Motor neuron (in vitro differentiated cells): ENCODE data around the gene RALGPS1. TPM values are rescaled to one million over a fixed set of nuclear protein-coding genes. Genes with fewer than 3 reads are reported as not detected.

Source experiments
- ATAC-seq, 8 experiments: fragments of 200-7000 bp; cut with Tn5 transposase; replicated peaks in 6 of 8; 2 replicates each; pipeline ENCODE4 v1.8.0; 2021; ENCODE audit warnings: mild to moderate bottlenecking in 8 of 8, moderate library complexity in 8 of 8
- H3K27ac ChIP-seq, 2 donors: fragments of 250-450 bp; sonication (Bioruptor Pico); 2 replicates each; pipeline ENCODE4 v1.9.0; 2021; ENCODE audit warnings: antibody characterized with exemption in 2 of 2, mild to moderate bottlenecking in 2 of 2, moderate library complexity in 1 of 2
- H3K4me1 ChIP-seq, 2 donors: fragments of 250-450 bp; sonication (Bioruptor Pico); replicated peaks in 1 of 2; 2 replicates each; pipeline ENCODE4 v1.6.1; 2021; ENCODE audit warnings: antibody characterized with exemption in 2 of 2, mild to moderate bottlenecking in 2 of 2, moderate library complexity in 1 of 2
- H3K4me3 ChIP-seq, 5 donors: fragments of 250-450 bp; sonication (Bioruptor Pico); 2 replicates each; pipeline ENCODE4 v1.9.0; 2021; ENCODE audit warnings: antibody characterized with exemption in 5 of 5, mild to moderate bottlenecking in 5 of 5, moderate library complexity in 4 of 5
- WGBS, 10 experiments: fragments of 450-650 bp; shearing (Covaris generic); methylation state at CpG; one replicate each; pipeline ENCODE4 v1.0.0; 2022; 5-methylcytosine and 5-hydroxymethylcytosine counted together
- in situ Hi-C, 9 experiments: fragments of 400-800 bp; cut with MboI; loops; one replicate each; pipeline ENCODE4 v1.15.0; 2021; ENCODE audit warnings: low sequenced_read_pairs in 9 of 9, low pct_unique_long_range_greater_than_20kb in 2 of 9; ENCODE audit not compliant: unreplicated experiment in 9 of 9
- total RNA-seq, 8 experiments: library from RNA; unstranded; fragments of 300-600 nt; gene quantifications; 2 replicates each; pipeline versions ENCODE4 v1.2.3 to v1.2.4, GENCODE V29; 2022

The RALGPS1 gene
- total RNA-seq, 8 experiments from 2014 or later = 4.3 to 29.6 (median 17.3) TPM

DNA sequence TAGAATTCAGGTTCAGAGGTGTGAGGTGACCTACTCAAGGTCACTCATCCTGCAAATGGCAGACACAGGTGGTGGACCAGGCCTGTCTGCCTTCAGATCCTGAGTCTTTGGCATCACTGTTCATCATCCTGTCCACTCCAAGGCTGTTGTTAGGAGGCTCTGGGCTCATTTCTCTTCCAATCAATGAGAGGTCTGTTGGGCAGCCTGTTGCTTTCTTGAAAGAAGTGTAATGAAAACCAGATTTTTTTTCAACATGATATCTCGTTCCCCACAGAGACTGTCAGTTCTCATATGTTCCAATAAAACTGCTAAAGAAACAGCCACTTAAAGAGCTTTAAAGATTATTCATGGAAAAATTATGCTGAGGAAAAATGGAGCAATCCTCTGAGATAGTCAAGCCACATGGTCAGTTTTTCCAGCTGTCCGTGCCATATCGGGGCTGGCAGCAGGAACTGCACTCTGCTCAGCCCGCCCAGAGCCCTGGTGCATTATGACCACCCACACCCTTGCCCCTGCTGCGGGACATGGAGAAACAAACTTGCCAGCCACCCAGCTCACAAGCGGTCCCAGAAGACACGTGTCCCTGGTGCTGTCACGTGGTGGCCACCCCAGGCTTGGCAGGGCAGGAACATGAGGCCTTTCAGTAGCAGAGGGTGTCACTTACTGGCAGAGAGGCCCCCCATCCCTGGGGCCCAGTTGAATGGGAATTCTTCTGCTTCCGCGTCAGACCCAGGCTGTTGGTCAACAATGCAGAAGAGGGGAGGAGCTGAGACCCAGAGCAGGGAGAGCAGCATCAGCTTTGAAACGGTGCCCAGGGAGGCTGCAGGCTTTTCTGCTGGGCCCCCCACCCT lies 271.6 kb downstream of the RALGPS1 start:
- 9 to 88% (median 50%) methylated on average over 1 to 9 of the region's 11 CpGs; no CpG with 5 or more reads in 3 of the 10 experiments for WGBS, 10 experiments
- Histone ChIP-seq H3K4me3 (no peak overlapping the region), H3K27ac (no peak overlapping the region), H3K4me1 (peaks cover 2 to 8% of the 10 kb centered on the region in 2 donors)
- ATAC-seq = peak; percentile 74 to 94 (median 84)
- in situ Hi-C loops = loop anchor here in 2 of 9 experiments (25.0 kb wide), 2 partner anchors 224 to 249 kb away; no protein-coding TSS in a partner anchor

DNA sequence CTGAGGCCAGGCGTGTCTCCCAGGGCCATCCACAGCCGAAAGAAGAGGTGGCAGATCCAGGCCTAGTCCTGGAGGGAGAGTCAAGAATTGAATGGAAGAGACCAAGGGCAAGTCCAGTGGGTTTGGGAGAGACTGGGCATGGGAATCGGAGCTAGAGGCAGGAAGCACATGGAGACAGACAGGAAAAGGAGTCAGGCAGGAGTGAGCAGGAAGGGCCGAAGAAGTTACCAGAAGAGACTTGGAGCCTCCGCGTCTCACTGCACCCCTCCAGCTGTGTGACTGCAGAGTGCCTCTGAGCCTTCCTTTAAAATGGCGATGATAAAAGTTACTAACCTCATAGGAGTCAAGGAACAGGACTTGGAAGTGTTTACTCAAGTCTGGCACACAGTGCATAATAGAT lies 272.2 kb downstream of the RALGPS1 start:
- H3K4me1 ChIP-seq = peaks cover 2 to 8% of the 10 kb centered on the region in 2 donors
- H3K27ac ChIP-seq = no peak overlapping the region
- no peak overlapping the region for H3K4me3 ChIP-seq
- in situ Hi-C loops = loop anchor here in 2 of 9 experiments (25.0 kb wide), 2 partner anchors 225 to 250 kb away; no protein-coding TSS in a partner anchor
- WGBS, 10 experiments = 31 to 100% (median 86%) methylated on average over 1 to 7 of the region's 7 CpGs; no CpG with 5 or more reads in 3 of the 10 experiments
- no peak for ATAC-seq

DNA sequence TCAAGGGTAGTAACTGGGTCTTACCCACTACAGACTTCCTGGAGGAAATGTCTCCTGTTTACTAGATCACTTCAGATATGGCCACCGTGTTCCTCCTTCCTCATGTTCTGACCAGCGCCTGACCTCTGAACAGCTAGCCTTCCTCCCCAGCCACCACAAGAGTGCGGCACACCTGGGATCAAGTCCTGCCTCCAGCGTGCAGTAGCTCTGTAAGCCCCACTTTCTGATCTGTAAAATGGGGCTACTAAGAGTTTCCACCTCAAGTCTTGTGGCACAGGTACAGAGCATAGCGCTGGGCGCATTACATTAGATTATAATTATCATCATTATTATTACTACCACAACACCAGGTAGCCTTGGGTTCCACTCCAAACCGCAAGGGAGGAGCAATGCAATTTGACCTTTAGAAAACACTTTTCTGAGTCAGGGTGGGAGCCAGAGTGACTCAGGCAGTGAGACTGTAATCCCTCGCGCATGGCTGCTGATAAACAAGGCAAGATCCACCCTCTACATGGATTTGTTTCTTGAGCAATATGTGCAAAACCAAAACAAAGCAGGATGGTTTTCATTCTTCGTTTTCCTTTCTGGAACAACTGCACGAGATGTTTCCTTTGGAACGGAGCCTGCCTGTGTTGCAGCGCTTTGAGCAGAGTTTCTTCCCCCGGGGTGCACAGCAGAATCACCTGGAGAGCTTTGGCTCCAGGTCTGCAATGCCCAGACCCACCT lies 272.8 kb downstream of the RALGPS1 start:
- Histone ChIP-seq H3K27ac (no peak overlapping the region), H3K4me1 (peaks cover 2 to 8% of the 10 kb centered on the region in 2 donors), H3K4me3 (no peak overlapping the region)
- ATAC-seq = peak in 7 of 8 experiments; percentile 38 to 77 (median 57)
- in situ Hi-C loops = loop anchor here in 2 of 9 experiments (25.0 kb wide), 2 partner anchors 225 to 250 kb away; no protein-coding TSS in a partner anchor
- 2 to 100% (median 88%) methylated on average over 1 to 13 of the region's 14 CpGs for WGBS, 10 experiments

DNA sequence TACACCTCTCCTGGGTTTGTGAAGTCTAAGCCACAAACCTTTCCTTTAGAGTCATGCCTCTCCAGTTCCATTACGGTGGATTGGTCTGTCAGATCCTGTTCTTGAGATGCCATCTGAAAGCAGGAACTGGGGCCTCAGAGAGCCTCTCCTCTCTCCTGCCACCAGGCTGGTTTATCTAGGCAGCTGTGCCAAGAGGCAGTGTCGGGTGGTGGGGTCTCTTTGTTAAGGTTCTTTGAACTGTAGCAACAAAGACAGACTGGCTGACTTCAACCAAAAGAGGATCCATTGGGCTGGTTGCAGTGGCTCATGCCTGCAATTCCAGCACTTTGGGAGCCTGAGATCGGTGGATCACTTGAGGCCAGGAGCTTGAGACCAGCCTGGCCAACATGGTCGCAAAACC lies 273.8 kb downstream of the RALGPS1 start:
- ATAC-seq = no peak
- no peak overlapping the region for H3K4me3 ChIP-seq
- in situ Hi-C loops = loop anchor here in 2 of 9 experiments (25.0 kb wide), 2 partner anchors 226 to 251 kb away; no protein-coding TSS in a partner anchor
- no peak overlapping the region for H3K27ac ChIP-seq
- peaks cover 0 to 8% of the 10 kb centered on the region in 2 donors for H3K4me1 ChIP-seq
- WGBS, 10 experiments = 86 to 100% (median 97%) methylated on average over 1 to 3 of the region's 4 CpGs; no CpG with 5 or more reads in 5 of the 10 experiments

DNA sequence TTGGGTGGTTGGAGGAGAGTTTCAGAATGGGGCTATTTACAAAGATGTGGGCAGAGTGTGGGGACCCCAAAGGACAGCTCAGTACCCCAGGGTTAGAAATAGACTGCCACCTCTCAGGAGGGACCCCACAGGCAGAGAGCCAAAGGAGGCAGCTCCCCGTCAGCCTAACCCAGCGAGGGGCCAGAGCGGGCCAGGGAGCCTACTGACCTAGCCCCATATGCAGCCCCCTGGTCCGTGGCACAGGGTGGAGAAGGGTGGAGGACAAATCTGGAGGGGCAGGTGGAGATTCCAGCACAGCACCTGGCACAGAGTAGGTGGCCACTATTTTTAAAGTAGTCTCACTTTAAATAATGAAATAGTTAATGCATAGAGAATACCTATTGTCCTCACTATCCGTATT lies 275.0 kb downstream of the RALGPS1 start:
- peaks cover 0 to 8% of the 10 kb centered on the region in 2 donors for H3K4me1 ChIP-seq
- ATAC-seq = no peak
- no peak overlapping the region for H3K4me3 ChIP-seq
- 40 to 63% (median 53%) methylated on average over 1 of the region's 5 CpGs; no CpG with 5 or more reads in 6 of the 10 experiments for WGBS, 10 experiments
- in situ Hi-C loops = loop anchor here in 4 of 9 experiments (10.0 to 25.0 kb wide), 5 partner anchors 55 to 252 kb away; no protein-coding TSS in a partner anchor
- no peak overlapping the region for H3K27ac ChIP-seq

DNA sequence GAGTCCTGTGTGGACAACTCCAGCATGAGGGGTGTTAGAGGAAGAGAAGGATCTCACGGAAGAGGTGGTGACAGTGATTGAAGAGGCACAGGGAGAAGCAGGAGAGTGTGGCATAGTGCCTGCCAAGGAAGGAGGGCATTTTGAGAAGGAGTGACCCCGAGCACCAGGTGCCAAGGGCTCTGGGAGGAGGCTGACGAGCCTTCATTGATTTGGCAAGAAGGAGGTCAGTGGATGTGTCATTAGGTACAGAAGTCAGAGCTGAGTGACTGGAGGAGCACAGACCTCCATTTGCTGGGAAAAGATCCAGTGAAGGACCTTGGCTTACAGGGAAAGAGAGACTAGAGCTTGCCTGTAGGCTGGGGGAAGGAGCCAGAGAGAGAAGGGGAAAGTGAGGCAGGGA lies 278.2 kb downstream of the RALGPS1 start:
- WGBS, 10 experiments = 67 to 90% (median 80%) methylated on average over 1 to 2 of the region's 3 CpGs; no CpG with 5 or more reads in 7 of the 10 experiments
- no peak for ATAC-seq
- no peaks in the 10 kb centered on the region for H3K4me1 ChIP-seq
- in situ Hi-C loops = loop anchor here in 4 of 9 experiments (10.0 to 25.0 kb wide), 5 partner anchors 58 to 255 kb away; no protein-coding TSS in a partner anchor
- no peak overlapping the region for H3K27ac ChIP-seq
- H3K4me3 ChIP-seq = no peak overlapping the region

DNA sequence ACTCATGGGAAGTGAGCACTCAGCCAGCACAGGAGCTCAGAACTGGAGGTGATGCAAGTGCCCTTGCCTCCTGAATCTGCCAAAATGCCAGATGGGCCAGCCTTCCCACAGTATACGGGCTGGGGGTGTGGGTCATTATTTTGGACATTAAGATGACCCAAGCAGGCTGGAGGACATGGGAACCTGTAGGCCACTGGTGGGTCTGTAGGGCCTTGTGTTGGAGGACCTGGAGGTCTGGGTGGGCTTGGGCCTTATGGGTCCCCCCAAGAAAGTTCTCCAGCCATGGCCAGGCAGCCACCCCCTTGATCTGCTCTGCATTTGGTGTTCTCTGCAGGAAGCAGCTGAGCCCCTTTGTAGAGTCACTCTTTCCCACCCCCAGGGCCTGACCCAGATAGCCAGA lies 278.9 kb downstream of the RALGPS1 start:
- Histone ChIP-seq H3K4me3 (no peak overlapping the region), H3K4me1 (no peaks in the 10 kb centered on the region), H3K27ac (no peak overlapping the region)
- in situ Hi-C loops = loop anchor here in 4 of 9 experiments (10.0 to 25.0 kb wide), 5 partner anchors 59 to 256 kb away; no protein-coding TSS in a partner anchor
- no CpG with 5 or more reads among the region's 1 CpG for WGBS, 10 experiments
- no peak for ATAC-seq

DNA sequence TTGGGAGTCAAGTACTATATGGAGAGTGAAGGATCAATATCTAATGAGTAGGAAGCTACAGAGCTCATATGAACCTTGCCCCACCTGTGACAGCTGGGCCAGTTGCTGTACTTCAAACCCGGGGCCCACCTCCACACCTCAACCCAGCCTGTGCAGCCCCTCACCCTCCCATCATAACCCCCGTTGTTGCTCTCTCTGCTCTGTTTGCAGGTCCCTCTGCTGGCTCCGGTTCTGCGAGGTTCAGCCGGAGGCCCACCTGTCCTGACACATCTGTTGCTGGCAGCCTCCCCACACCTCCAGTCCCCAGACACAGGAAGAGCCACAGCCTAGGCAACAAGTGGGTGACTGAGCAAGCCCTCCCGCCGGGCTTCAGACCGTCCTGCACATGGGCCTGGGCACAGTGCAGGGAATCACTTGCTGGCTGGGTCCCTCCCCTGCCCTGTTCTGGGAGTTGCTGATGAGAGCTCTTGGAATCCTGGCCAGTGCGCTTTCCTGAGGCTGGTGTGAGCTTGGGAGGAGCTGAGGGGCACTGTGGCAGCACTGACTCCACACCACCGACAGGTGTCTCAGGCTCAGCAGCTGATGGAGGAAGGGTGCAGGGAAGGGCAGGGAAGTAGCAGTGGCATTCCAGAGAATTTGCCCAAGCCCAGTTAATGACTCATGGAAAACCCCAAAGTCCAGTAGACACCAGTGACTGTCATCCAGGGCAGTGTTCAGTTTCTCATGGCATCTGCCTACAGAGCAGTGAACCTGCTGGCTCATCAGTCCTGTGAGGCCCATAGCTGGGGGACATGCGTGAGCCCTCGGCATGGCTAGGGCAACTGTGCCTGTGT lies 280.5 kb downstream of the RALGPS1 start:
- WGBS, 10 experiments = 80 to 100% (median 97%) methylated on average over 1 to 7 of the region's 12 CpGs; no CpG with 5 or more reads in 4 of the 10 experiments
- Histone ChIP-seq H3K4me3 (no peak overlapping the region), H3K27ac (no peak overlapping the region), H3K4me1 (no peaks in the 10 kb centered on the region)
- in situ Hi-C loops = loop anchor here in 4 of 9 experiments (10.0 to 25.0 kb wide), 5 partner anchors 60 to 258 kb away; no protein-coding TSS in a partner anchor
- no peak for ATAC-seq

DNA sequence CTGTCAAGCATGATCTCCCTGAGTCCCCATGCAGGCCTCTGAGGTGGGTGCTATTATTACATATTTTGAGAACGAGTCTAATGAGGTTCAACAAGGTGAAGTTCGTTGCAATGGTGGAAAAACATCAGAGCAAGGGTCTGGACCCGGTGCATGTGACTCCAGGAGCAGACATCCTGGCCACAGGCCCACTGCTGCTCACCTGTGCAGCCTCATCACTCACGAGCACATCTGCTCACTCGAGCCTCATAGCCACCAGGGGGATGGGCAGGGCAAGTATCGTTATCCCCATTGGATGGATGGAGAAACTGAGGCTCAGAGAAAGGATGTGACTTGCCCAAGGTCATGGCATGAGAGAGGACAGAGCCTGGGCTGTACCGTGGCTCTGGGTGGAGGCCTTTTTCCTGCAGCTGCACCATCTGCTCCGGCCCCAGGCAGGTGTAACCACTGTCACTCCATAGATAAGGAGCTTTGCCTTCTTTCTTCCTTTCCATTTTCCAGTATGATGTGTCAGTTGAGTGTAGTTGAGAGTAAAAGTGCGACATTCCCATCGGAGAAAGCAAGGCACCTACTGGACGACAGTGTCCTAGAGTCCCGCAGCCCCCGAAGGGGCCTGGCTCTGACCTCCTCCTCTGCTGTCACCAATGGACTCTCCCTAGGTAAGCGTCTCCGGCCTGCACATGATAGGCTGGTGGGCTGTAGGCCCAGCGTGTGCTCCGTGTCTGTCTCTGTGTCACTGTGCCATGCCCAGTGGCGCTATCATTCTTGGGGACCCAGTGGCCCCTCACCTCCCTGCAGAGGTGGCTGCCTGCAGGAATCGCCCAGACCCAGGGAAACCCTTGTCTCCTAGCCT lies 281.6 kb downstream of the RALGPS1 start:
- in situ Hi-C loops = loop anchor here in 4 of 9 experiments (10.0 to 25.0 kb wide), 5 partner anchors 61 to 259 kb away; no protein-coding TSS in a partner anchor
- Histone ChIP-seq H3K4me1 (no peaks in the 10 kb centered on the region), H3K27ac (no peak overlapping the region), H3K4me3 (no peak overlapping the region)
- ATAC-seq = no peak
- 64 to 100% (median 88%) methylated on average over 1 to 10 of the region's 19 CpGs; no CpG with 5 or more reads in 2 of the 10 experiments for WGBS, 10 experiments

DNA sequence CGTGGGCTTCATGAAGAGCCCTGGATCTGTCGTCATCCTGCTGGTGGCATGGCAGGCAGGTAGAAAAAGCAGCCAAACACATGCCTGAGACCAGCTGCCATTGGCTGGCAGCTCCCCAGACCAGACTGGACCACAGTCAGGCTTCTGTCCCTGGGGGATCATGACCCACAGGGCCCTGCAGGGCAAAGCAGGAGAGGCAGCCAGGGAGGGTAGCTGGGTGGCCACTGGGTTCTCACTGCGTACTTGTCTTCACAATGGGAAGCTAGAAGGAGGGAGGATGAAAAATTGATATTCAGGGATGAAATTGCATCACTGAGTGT lies 282.2 kb downstream of the RALGPS1 start:
- in situ Hi-C loops = loop anchor here in 4 of 9 experiments (10.0 to 25.0 kb wide), 5 partner anchors 62 to 259 kb away; no protein-coding TSS in a partner anchor
- no peak overlapping the region for H3K4me3 ChIP-seq
- ATAC-seq = no peak
- WGBS, 10 experiments = 33 to 60% methylated on average over 1 of the region's 3 CpGs; no CpG with 5 or more reads in 8 of the 10 experiments
- no peak overlapping the region for H3K27ac ChIP-seq
- no peaks in the 10 kb centered on the region for H3K4me1 ChIP-seq

DNA sequence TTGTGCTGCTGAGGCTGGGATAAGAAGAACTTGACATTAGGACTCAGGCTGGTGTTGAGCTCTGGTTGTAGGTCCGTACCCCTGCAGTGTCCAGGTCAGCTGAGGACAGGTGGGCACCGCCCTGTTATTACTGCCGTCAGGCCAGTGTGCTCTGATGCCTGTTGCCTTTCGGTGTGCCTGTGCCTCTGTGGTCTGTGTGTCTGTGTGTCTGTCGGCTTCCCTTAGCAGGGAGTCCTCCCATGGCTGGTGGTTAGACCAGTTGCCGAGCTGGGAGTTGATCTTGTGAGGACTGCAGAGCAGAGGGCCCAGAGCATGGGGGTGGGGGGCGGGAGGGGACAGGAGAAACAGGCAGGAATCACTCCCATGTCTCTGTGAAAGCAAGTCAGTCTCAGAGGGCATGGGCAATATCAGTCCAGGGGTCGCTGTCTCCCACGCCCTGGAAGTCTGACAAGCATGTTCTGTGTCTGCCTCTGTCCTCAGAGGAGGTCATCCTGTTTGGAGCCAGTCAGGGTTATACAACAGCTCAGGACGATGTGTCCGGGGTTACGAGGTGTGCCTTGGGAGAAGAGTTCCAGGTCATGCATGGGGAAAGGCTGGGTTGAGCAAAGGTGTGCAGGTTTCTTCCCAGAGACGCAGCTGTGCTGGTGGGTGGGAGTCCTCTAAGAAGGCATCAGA lies 282.7 kb downstream of the RALGPS1 start:
- H3K27ac ChIP-seq = no peak overlapping the region
- WGBS, 10 experiments = 40 to 96% (median 87%) methylated on average over 1 to 5 of the region's 13 CpGs; no CpG with 5 or more reads in 5 of the 10 experiments
- H3K4me3 ChIP-seq = no peak overlapping the region
- H3K4me1 ChIP-seq = no peaks in the 10 kb centered on the region
- in situ Hi-C loops = loop anchor here in 4 of 9 experiments (10.0 to 25.0 kb wide), 5 partner anchors 63 to 260 kb away; no protein-coding TSS in a partner anchor
- no peak for ATAC-seq
